ENCODE results near the gene PFDN1.

The PFDN1 gene

GRCh38 chr5:140328036-140328764, 25.3 kb upstream of the PFDN1 start:
- no peak for DNase-seq

- no peak for DNase-seq
Measured at GRCh38 chr5:140327589-140327988, 24.7 kb upstream of the PFDN1 start.

- DNase-seq: no peak
Measured at GRCh38 chr5:140325486-140325885, 22.6 kb upstream of the PFDN1 start.

- no peak for DNase-seq
Measured at GRCh38 chr5:140324617-140325241, 21.8 kb upstream of the PFDN1 start.

GRCh38 chr5:140324041-140324600, 21.2 kb upstream of the PFDN1 start:
- DNase-seq: no peak

GRCh38 chr5:140322751-140323731, 20.1 kb upstream of the PFDN1 start:
- DNase-seq: no peak

GRCh38 chr5:140321796-140322195, 18.9 kb upstream of the PFDN1 start:
- DNase-seq: no peak

- DNase-seq: no peak
Measured at GRCh38 chr5:140319833-140320232, 16.9 kb upstream of the PFDN1 start.

GRCh38 chr5:140318792-140319191, 15.9 kb upstream of the PFDN1 start:
- DNase-seq: no peak

GRCh38 chr5:140317859-140318258, 15.0 kb upstream of the PFDN1 start:
- no peak for DNase-seq

- DNase-seq: no peak
Measured at GRCh38 chr5:140312791-140313189, 9.9 kb upstream of the PFDN1 start.

GRCh38 chr5:140312067-140312790, 9.3 kb upstream of the PFDN1 start:
- DNase-seq: no peak

GRCh38 chr5:140311011-140311467, 8.1 kb upstream of the PFDN1 start:
- DNase-seq: no peak

GRCh38 chr5:140310434-140310833, 7.5 kb upstream of the PFDN1 start:
- no peak for DNase-seq

GRCh38 chr5:140309706-140310249, 6.9 kb upstream of the PFDN1 start:
- DNase-seq: no peak

GRCh38 chr5:140305471-140305870, 2.6 kb upstream of the PFDN1 start:
- DNase-seq: no peak

GRCh38 chr5:140303966-140304365, 1.1 kb upstream of the PFDN1 start:
- DNase-seq: no peak

GRCh38 chr5:140301136-140301535, 1.8 kb downstream of the PFDN1 start:
- DNase-seq: no peak

GRCh38 chr5:140299056-140299455, 3.8 kb downstream of the PFDN1 start:
- no peak for DNase-seq

GRCh38 chr5:140298183-140298601, 4.7 kb downstream of the PFDN1 start:
- DNase-seq: no peak

GRCh38 chr5:140297283-140297682, 5.6 kb downstream of the PFDN1 start:
- DNase-seq: no peak

- no peak for DNase-seq
Measured at GRCh38 chr5:140296289-140296688, 6.6 kb downstream of the PFDN1 start.

All from activated CD4-positive, alpha-beta T cell treated with anti-CD3 and anti-CD28 coated beads, Interleukin-2, amount 50 U/mL, for 48 hours (primary cell).